Lower leg skin (tissue), 4 donors: ENCODE results near the gene EXOC3L2. TPM values are rescaled to one million over a fixed set of nuclear protein-coding genes. Genes with fewer than 3 reads are reported as not detected.

ENCODE experiments used
- DNase-seq, 2 donors: peaks; one replicate each; pipeline ENCODE4 v3.0.0-alpha.2; 2019; ENCODE audit warnings: low spot score in 2 of 2
- H3K4me3 ChIP-seq: fragments of 200-600 bp; sonication (generic); 2 replicates; pipeline ENCODE4 v1.5.1; 2017; ENCODE audit warnings: mild to moderate bottlenecking, low read depth; ENCODE audit not compliant: poor library complexity, severe bottlenecking
- CTCF ChIP-seq, 3 donors: fragments of 450-650 bp; IDR thresholded peaks; one replicate each; pipeline ENCODE4 v1.5.1; 2016; ENCODE audit warnings: antibody characterized with exemption in 3 of 3, mild to moderate bottlenecking in 3 of 3, moderate library complexity in 2 of 3
- POLR2A ChIP-seq, 2 donors: fragments of 450-650 bp; IDR thresholded peaks; one replicate each; pipeline ENCODE4 v1.6.1; 2016 to 2017; ENCODE audit warnings: antibody characterized with exemption in 2 of 2, mild to moderate bottlenecking in 1 of 2, moderate library complexity in 1 of 2
- WGBS, 2 donors: methylation state at CpG; one replicate each; pipeline ENCODE4 v1.1.5; 2018; 5-methylcytosine and 5-hydroxymethylcytosine counted together
- intact Hi-C: fragments of 100-400 bp; cut with DNase I; formaldehyde crosslinking; loops from one replicate; pipeline ENCODE4 v1.15.0; 2023; ENCODE audit warnings: low total_unique reads
- total RNA-seq, 4 donors: library from RNA; depleted of rRNA; stranded (reverse); fragments of >200 nt; gene quantifications; one replicate each; pipeline ENCODE4 v1.1.0, GENCODE V29; 2016

EXOC3L2 gene
- total RNA-seq: 1 to 10 TPM; 1.2 to 4.5 (median 1.6) TPM

GRCh38 chr19:45245334-45245787, at the start of gene EXOC3L2:
TSS of gene EXOC3L2 (minus strand) at chr19:45245407. CDS start at chr19:45239045, 6,362 bp downstream.
- H3K4me3 ChIP-seq: no peak within 1 kb of the TSS

DNA sequence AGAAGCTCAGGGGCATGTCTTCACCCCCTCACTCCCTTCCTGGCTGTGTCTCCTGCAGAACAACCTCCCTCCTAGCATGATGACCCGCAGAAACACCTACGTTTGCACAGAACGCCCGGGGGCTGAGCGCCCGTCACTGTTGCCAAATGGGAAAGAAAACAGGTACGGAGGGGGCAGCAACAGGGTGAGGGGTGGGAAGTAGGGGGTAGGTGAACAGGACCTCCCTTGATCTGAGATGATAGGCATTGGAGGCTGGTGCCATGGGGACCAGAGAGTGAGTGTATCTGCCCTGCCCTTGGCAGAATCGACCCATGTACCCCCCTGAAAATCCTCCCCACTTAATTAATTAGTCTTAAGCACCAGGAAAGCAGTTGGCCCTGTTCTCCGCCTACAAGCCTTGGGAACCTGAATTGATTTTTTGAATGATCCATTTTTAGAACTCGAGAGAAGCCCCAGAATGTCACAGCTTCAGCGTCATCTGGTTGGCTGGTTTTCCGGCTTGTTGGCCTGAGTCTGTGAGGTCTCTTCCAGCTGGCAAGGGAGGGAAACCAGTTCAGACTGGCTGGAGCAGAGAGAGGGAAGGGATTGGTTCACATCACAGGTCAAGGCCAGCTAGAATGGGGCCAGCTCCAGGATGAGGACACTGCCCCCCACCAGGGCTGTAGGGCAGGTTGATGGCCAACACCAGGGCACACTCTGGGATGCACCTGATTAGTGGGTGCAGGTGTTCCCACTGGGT, 49.3 kb upstream of the EXOC3L2 start:
- intact Hi-C loops: no loop called here
- 50 to 51% methylated on average over 12 of the region's 12 CpGs for WGBS, 2 donors
- TF ChIP-seq POLR2A (IDR thresholded peaks at IDR 0.05) (no peak), CTCF (IDR thresholded peaks at IDR 0.05) (no peak)
- DNase-seq: no peak
- no peak overlapping the region for H3K4me3 ChIP-seq

More at GRCh38 chr19:45245334-45245787, at the start of gene EXOC3L2:
- intact Hi-C loops: loop anchor here (10.0 kb wide), 1 partner anchor 51 kb away; no protein-coding TSS in a partner anchor
- no peak for DNase-seq
- TF ChIP-seq CTCF (IDR thresholded peaks at IDR 0.05) (no peak), POLR2A (IDR thresholded peaks at IDR 0.05) (no peak)
- WGBS, 2 donors: 59 to 61% methylated on average over 13 to 16 of the region's 17 CpGs

GRCh38 chr19:45293682-45294081, 48.5 kb upstream of the EXOC3L2 start:
- intact Hi-C loops: no loop called here
- WGBS, 2 donors: 77 to 78% methylated on average over 4 of the region's 4 CpGs
- no peak overlapping the region for H3K4me3 ChIP-seq
- DNase-seq: no peak
- no peak for TF ChIP-seq POLR2A (IDR thresholded peaks at IDR 0.05)
- TF ChIP-seq CTCF (IDR thresholded peaks at IDR 0.05): no peak

DNA sequence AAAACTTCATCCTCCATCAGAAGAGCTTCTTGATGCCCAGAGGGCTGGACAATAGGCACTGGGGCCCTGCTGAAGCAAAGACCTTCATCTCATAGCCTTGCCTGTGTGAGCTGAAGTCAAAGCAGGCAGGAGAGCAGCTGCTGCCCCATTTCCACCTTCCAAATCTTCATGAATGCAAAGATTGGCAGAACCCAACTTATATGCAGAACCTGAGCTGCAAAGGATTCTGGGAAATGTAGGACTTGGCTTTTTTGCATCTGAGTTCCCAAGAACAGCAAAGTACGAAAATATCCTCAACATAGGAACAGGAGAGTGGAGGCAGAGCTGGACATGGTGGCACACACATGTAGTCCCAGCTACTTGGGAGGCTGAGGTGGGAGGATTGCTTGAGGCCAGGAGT, 46.6 kb upstream of the EXOC3L2 start:
- TF ChIP-seq CTCF (IDR thresholded peaks at IDR 0.05) (no peak), POLR2A (IDR thresholded peaks at IDR 0.05) (no peak)
- DNase-seq: no peak
- no peak overlapping the region for H3K4me3 ChIP-seq
- intact Hi-C loops: no loop called here
- 94 to 100% methylated on average over 1 of the region's 1 CpG for WGBS, 2 donors

GRCh38 chr19:45290381-45290931, 45.2 kb upstream of the EXOC3L2 start:
- H3K4me3 ChIP-seq: no peak overlapping the region
- DNase-seq: no peak
- TF ChIP-seq POLR2A (IDR thresholded peaks at IDR 0.05) (no peak), CTCF (IDR thresholded peaks at IDR 0.05) (no peak)
- 89 to 98% methylated on average over 6 of the region's 6 CpGs for WGBS, 2 donors
- intact Hi-C loops: no loop called here
